HG02840 (cell line): Measurements from ENCODE around the gene CTSE.

Source experiments
- ATAC-seq: cut with Tn5 transposase; IDR thresholded peaks from one replicate; pipeline ENCODE4 v1.9.1; 2021; ENCODE audit warnings: mild to moderate bottlenecking, moderate library complexity, moderate number of reproducible peaks; ENCODE audit not compliant: unreplicated experiment, low FRiP score

The CTSE gene

GRCh38 chr1:206050655-206051235 lies 27.1 kb upstream of the CTSE start:
- ATAC-seq: peak; percentile 80

GRCh38 chr1:206049919-206050600 lies 26.4 kb upstream of the CTSE start:
- no peak for ATAC-seq

DNA sequence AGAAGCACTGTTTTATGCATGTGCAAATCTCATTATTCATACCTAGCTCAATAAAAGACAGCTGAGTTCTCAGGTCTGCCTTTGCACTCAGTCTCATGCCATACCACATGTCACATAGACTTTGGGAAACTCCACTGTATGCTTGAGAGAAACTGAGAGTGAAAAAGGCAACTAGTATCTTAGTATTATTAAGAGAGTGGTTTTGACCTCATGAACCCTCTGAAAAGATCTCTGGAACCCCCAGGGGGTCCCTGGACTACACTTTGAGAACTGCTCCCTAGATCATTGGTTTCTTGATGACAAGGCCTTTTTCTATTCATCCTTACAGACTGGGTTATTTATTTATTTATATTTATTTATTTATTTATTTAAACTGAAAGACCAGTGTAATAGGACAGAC lies 25.6 kb upstream of the CTSE start:
- ATAC-seq: no peak

GRCh38 chr1:206048582-206048981 lies 24.9 kb upstream of the CTSE start:
- ATAC-seq: no peak

GRCh38 chr1:206047271-206047670 lies 23.6 kb upstream of the CTSE start:
- no peak for ATAC-seq

DNA sequence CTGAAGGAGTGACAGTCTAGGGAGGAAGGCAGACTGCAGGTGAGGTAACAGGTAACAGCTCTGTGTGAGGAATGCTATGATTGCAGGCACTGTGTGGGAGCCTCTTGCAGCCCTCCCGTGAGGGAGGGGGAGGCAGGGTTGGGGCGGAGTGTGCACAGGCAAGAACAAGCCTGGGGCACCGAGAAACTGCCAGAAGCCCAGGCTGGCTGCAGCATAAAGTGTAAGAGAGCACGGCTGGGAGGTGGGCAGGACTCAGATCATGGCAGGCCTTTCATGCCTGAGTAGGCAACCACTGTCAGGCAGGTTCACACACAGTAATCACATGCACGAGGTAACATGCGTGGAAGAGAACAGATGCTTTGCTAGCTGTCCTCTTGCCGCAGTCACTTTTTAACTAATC lies 17.9 kb upstream of the CTSE start:
- ATAC-seq: no peak

DNA sequence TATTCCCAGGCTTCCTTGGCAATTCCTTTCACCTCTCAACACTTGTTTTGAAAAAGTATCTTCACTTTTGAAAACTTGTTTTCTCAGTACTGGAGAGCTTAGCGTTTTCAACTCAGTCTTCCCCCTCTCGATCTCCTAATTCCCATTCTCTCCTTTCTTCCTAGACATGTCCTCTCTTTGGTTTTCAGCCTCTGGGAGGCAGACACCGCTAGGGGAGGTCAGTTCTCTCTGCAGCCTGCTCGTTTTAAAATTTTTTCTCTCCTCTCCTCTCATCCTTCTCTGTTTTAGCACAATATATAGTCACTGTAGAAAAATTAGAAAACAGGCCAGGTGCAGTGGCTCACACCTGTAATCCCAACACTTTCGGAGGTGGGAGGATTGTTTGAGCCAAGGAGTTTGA lies 16.6 kb upstream of the CTSE start:
- no peak for ATAC-seq

DNA sequence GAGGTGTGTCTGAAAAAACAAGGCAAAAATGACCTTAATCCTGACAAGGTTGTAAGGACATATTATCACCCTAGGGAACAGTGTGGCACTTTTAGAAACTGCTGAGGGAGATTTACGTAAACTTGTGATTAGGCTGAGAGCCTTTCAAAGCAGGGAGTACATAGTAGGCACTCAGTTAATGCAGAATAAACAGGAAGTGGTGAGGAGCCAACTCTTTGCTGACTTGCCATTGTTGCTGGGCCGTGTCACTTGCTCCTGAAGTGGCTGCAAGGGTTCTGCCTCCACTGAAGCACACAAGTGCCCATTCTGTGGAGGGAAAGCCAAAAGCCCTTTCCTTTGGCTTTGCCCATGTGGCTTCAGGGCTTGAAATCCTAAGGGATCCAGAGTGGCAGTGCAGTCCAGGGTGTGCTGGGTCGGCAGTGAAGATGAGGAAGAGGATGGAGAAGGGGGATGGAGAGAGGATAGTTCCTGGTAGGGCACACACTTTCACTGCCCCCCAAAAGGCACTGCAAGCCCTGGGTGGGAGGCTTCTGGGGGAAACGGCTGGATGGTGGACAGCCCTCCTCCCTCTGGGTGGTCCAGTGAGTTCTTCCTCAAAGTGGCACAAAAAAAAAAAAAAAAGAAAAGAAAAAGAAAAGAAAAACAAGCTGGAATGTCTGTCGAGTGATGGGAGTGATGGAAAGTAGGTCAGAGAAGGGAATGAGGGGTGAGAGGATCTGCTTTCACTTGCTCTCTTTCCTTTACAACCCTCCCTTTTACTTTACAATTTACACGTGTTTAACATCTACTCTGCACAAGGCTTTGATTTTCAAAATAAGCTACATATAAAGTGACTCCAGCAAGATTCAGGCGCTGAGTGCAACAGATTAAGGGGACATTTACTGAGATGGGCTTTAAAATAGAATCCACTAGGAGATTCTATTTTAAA lies 15.6 kb upstream of the CTSE start:
- ATAC-seq: no peak

DNA sequence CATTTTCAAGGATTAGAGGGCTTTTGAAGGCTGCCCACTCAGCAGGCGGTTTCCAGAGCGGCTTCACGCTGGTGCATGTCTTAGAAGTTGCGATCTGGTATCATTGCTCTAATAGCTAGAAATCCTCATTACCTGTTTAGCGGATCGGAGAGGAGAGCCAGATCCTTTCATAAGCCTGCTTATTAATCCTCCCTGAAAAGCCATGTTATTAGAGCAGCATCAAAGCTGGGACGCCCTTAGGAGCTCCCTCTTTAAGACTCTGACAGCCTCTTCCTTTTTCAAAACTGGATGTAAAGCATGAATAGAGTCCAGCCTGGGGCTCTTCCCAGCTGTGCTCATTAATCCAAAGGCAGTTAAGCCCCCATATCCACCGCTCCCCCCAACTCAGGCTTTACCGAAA lies 13.9 kb upstream of the CTSE start:
- ATAC-seq: no peak

DNA sequence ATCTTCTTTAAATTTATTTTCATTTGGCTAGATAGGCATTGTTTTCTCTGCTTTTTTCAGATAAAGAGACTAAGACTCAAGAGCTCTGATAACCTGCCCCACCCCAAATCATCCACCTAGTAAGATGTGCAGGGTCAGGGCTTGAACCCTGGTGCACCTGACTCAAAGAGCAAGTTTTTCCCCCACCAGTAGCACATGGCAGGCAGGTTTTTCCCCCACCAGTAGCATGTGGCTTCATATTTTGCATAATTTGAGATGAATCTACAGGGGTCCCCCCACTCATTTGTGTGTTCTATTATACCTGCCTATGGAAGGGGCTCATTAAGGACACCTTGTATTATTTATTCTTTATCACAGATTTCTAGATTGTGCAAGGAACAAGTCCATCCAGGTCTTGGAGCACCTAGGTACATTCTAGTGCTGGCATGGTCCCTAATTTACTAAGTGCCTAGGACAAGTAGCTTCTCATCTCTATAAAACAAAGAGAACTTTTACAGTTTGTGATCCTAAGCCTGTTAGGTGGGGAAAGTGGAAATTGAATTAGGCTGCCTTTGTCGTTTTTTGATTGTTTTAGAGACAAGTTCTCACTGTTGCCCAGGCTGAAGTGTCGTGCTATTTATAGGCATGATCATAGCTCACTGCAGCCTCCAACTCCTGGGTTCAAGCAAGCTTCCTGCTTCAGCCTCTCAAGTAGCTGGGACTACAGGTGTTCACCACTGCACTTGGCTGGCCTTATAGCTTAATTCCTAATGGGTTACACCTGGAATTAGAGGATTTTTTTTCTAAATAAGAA lies 13.2 kb upstream of the CTSE start:
- ATAC-seq: no peak

DNA sequence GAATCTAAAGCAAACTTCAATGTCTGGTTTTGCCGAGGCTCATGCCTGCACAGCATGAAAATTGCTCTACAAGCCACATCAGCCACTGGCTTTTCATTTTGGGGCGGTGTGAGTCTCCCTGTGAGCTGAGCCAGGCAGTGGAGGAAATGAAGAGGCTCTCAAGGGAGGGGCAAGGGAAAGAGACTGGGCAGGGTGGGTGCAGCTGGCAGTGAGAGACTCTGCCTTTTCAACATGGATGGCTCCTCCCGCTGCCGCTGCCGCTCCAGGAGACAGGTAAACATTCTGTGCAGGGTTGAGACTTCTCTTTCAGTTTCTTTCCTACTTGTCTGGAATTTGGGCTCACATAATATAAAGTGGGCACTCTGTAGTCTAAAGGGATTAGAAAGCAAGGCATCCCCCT lies 11.3 kb upstream of the CTSE start:
- ATAC-seq: no peak

DNA sequence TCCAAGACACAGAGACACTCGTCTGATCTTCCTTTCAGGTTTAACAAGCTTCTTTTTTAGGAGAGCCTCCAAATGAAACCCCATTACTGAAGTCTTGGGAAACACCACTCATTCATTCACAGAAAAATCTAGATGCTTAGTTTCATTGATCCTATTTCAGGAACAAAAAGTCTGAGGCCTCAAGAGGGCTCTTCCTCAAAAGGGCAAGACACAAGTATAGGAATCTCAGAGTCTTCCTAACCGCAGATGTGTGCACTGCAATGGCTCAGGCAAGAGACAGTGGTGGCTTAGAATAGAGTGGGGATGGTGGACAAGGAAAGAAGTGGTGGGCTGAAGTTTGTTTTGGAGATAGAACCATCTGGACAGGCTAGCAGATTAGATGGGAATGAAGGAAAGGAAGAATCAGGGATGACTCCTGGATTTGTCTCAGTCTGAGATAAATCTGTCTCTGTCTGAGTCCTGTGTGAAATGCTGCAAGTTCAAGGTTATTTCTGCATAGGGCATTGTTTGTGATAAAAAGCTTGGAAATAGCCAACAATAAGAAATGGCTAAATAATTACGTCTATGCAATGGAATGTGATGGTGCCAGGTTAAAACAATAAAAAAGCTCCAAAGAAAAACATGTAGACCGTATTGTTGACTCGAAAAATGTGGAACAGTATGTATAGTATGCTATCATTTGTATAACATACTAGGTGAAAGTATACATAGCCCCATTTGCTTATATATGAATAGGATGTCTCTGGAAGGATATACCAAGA lies 8.9 kb upstream of the CTSE start:
- no peak for ATAC-seq

DNA sequence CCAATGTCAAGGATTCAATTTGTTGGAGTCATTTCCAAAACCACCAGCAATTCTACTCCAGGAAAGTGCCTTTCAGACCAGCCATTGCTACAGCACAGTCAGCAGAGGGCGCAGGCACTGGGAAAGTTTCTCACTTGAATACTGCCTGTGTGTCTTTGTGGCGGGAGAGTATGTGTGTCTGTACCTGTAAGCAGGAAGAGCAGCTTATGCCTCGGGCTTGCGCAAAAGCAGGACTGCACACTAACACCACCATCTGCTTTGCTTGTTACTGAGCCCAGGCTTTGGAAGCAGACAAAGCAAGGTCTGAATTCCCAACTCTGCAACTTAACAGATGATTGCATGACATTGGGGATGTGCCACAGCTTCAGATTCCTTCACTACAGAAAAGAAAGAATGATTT lies 7.0 kb upstream of the CTSE start:
- no peak for ATAC-seq

- ATAC-seq: no peak
These were observed 6.5 kb upstream of the CTSE start for GRCh38 chr1:206030191-206030590.

- ATAC-seq: no peak
These were observed 5.8 kb upstream of the CTSE start for GRCh38 chr1:206029484-206029883.

DNA sequence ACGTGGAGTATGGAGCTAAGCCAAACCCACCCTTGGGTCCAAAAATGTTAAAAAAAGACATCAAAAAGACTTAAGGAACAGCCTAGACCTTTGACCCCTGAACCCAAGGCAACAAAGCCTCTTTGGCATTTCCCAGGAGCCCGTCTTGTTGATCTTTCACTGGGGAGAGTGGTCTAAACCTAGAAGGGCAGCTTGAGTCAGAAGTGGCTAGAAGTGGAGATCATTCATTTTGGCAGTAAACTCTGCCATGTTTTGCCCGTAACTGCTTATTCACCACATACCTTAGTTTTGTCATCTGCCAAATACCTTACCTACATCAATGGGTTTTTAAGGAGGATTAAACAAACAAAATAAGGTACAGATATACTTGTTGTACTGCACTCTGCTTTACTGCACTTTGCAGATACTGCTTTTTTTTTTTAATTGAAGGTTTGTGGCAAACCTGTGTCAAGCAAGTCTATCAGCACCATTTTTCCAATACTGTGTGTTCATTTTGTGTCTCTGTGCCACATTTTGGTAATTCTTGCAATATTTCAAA lies 1.7 kb upstream of the CTSE start:
- no peak for ATAC-seq

DNA sequence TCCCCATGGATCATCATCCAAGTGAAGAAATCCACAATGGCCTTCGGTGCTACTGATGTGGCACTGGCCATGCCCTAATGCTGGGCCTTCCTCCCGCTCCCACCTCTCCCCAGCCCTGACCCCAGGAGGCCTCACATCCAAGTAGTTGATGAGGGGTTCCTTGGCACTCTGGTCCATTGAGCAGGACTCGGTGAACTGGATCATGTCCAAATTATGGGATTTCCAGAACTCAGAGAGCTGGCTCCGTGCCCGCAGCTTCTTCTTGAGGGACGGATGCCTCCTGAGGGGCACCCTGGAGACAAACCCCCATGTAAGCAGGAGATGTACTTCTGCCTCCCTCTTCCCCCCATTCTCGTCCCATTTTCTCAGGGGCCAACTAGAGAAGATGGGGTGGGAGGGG lies 929 bp downstream of the CTSE start:
- no peak for ATAC-seq

- no peak for ATAC-seq
These were observed 1.9 kb downstream of the CTSE start for GRCh38 chr1:206021626-206022365.

- ATAC-seq: no peak
These were observed 2.6 kb downstream of the CTSE start for GRCh38 chr1:206021008-206021625.
